Astrocyte of the cerebellum (primary cell): Measurements from ENCODE around the gene EI24.
"Not testable (repeated sequence)": the region's sequence is repeated elsewhere in the genome, so short reads cannot be mapped to it uniquely, and the experiment has no call there.

Source experiments
- DNase-seq: peaks from one replicate; pipeline ENCODE4 v3.0.0-alpha.2; 2011; ENCODE audit warnings: low read depth
- H3K4me3 ChIP-seq: 2 replicates; pipeline ENCODE4 v1.5.1; 2011; ENCODE audit warnings: mild to moderate bottlenecking, low read depth, low read length, moderate library complexity
- in situ Hi-C: cut with HindIII; loops from 2 replicates; pipeline ENCODE4 v1.10.0; 2017; ENCODE audit warnings: low sequenced_read_pairs
- TF ChIP-seq, protein P1 (sequence below): IDR thresholded peaks from 2 replicates; pipeline ENCODE4 v1.5.1; 2012; ENCODE audit warnings: low read length, low read depth, moderate library complexity, mild to moderate bottlenecking; ENCODE audit errors: missing control alignments

Gene EI24

GRCh38 chr11:125568970-125569914, at the start of gene EI24:
EI24 (plus strand) TSS chr11:125569477; CDS start chr11:125572528, 3,051 bp downstream.
- in situ Hi-C loops, result no loop called here
- peak within 1 kb of the TSS; percentile 64 for H3K4me3 ChIP-seq
- peak; percentile 76 for DNase-seq
- TF ChIP-seq, protein P1, sequence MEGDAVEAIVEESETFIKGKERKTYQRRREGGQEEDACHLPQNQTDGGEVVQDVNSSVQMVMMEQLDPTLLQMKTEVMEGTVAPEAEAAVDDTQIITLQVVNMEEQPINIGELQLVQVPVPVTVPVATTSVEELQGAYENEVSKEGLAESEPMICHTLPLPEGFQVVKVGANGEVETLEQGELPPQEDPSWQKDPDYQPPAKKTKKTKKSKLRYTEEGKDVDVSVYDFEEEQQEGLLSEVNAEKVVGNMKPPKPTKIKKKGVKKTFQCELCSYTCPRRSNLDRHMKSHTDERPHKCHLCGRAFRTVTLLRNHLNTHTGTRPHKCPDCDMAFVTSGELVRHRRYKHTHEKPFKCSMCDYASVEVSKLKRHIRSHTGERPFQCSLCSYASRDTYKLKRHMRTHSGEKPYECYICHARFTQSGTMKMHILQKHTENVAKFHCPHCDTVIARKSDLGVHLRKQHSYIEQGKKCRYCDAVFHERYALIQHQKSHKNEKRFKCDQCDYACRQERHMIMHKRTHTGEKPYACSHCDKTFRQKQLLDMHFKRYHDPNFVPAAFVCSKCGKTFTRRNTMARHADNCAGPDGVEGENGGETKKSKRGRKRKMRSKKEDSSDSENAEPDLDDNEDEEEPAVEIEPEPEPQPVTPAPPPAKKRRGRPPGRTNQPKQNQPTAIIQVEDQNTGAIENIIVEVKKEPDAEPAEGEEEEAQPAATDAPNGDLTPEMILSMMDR, result peak; percentile 76

- no peak for DNase-seq
- in situ Hi-C loops, result no loop called here
- H3K4me3 ChIP-seq, result no peak overlapping the region
- TF ChIP-seq, protein P1, result no peak
Measured at GRCh38 chr11:125519860-125520834, 49.1 kb upstream of the EI24 start.

DNA sequence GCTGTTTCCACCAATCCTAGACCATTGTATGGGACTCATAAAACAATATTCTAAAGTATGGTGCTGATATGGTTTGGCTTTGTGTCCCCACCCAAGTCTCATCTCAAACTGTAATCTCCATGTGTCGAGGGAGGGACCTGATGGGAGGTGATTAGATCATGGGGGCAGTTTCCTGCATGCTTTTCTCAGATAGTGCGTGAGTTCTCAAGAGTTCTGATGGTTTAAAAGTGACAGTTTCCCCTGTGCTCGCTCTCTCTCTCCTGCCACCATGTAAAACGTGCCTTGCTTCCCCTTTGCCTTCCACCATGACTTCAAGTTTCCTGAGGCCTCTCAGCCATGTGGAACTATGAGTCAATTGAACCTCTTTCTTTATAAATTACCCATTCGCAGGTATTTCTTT, 44.0 kb upstream of the EI24 start:
- TF ChIP-seq, protein P1, result no peak
- in situ Hi-C loops, result no loop called here
- DNase-seq, result no peak
- H3K4me3 ChIP-seq, result no peak overlapping the region

GRCh38 chr11:125532668-125533067, 36.6 kb upstream of the EI24 start:
- DNase-seq, result no peak
- TF ChIP-seq, protein P1, result no peak
- H3K4me3 ChIP-seq, result no peak overlapping the region
- in situ Hi-C loops, result no loop called here

DNA sequence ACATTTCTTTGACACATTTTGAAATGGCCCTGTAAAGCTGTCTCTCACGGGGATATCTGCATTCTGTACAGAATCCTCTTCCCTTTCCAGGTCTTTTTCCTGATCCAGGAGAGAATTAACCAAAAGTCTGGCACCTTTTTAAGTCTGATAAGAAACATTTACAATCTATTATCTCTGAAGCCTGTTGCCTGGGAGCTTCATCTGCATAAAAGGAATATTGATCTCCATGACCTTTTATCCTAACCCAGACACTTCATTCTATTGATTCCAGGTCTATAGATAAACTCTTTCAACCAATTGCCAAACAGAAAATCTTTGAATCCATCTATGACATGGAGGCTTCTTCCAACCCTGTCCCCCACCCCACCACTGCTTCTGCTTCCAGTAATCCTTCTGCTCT, 33.7 kb upstream of the EI24 start:
- DNase-seq, result no peak
- in situ Hi-C loops, result no loop called here
- TF ChIP-seq, protein P1, result no peak
- no peak overlapping the region for H3K4me3 ChIP-seq

GRCh38 chr11:125536834-125537233, 32.4 kb upstream of the EI24 start:
- H3K4me3 ChIP-seq, DNase-seq, in situ Hi-C loops: not testable (repeated sequence)

DNA sequence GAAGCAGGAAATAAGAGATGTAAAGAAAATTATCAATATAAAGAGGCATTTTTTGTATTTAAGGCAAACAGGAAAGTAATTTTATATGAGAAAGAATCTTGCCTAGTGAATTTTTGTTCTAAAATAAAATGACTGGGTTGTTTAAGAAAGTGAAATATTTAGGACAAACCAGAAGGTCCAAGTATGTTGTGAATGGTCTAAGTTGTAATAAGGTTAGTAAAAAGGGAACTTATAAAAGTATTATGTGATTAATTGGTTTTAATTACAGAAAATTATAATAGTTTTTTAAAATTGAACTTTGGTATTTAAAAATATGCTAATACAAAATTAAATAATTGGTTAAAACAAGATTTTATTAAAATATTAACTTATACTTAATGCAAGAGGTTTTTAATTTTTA, 26.6 kb upstream of the EI24 start:
- in situ Hi-C loops, result no loop called here
- TF ChIP-seq, protein P1, result no peak
- no peak for DNase-seq
- H3K4me3 ChIP-seq, result no peak overlapping the region
